HG02981 (cell line): Measurements from ENCODE around the gene NR2C2.
"Not testable (repeated sequence)": the region's sequence is repeated elsewhere in the genome, so short reads cannot be mapped to it uniquely, and the experiment has no call there.

Source experiments
- ATAC-seq: cut with Tn5 transposase; IDR thresholded peaks from one replicate; pipeline ENCODE4 v1.9.1; 2021; ENCODE audit warnings: mild to moderate bottlenecking, moderate library complexity; ENCODE audit not compliant: unreplicated experiment

The NR2C2 gene

DNA sequence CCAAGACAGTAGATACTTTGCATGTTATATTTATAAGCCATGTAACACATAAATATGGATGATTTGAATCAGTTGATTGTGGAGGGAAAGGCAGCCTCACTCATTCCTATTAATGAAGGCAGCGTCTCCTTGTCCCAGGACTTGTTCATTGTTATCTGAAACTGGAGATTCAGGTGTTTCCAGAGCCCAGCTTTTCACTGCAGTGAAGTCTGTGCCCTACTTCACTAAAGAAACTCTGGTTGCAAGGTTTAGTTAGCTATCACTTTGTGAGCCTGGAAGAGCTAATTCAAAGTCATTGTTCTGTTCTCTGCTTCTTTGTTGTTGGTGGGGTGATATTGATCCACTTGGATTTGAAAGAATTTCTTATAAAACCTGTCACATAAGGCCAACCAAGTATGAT is 9.8 kb downstream of the NR2C2 start:
- no peak for ATAC-seq

DNA sequence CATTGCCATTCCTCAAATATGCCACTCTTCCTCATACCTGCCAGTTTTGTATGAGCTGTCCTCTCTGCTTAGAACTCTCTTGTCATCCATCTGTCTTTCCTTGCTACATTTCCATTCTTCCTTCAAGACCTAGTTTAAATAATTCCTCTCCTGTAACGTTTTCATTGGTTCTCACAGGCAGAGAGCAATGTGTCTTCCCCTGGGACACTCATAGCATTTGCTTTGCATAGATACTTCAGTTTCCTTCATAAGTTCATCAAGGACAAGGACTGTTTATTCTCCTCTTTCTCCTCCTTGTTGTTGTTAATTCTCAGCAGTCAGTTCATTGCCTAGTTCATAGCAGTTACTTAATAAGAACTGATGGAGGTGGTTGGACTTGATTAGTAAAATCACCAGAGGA is 10.5 kb downstream of the NR2C2 start:
- no peak for ATAC-seq

DNA sequence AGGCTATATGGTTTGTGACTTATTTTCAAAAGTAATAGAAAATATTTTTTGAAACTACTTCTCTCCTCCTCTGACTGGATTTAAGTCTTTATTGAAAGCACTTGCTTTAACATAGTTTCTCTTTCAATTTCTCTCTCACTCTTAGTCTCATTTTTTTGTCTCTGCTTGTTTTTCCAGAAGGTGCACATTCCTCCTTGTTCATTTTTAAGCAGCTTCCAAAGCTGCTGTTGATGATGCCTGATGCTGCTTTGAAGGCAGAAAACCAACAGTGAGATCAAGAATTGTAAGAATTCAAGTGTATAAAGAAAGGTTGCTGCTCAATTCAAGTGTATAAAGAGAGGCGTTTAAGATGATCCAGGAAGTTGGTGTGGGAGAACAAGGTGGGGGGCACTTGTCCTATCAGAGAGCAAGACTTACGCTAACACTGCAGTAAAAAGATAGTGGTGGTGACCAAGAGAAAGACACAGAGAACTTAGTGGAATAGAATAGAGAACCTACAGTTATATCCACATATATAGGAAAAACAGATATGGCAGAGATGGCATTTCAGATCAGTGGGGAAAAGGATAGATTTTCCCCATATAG is 12.1 kb downstream of the NR2C2 start:
- ATAC-seq: no peak

DNA sequence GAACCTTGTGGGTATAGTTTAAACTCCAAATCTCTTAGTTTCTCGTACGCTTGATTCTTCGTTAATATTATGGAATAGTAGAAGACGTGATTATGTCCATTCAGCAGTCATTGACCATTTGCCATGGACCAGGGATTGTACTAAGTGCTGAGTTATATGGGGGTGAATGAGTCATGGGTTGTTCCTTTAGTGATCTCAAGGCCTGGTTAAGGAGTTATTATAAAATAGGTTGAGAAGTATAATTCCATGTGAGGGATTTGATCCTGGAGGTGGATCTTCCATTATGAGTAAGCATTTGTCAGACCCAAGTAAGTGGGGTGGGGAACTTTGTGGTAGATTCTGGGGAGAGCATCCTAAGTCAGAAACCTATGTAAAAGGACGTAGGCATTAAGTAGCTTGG is 15.4 kb downstream of the NR2C2 start:
- ATAC-seq: no peak

DNA sequence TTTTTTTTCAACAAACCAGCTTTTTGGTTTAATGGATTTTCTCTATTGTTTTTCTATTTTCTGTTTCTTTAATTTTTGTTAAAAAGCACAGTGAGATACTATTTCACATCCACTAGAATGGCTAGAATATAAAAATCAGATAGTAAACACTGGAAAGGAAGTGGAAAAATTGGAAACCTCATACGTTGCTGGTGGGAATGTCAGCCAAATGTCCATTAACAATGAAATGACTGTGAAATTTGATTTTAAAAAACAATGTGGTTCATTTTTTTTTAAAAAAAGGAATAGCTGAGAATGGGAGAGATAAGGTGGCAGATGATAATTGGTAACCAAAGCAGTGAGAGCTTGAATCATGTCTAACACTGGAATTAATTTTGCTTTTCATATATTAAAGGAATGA is 19.9 kb downstream of the NR2C2 start:
- ATAC-seq: no peak

DNA sequence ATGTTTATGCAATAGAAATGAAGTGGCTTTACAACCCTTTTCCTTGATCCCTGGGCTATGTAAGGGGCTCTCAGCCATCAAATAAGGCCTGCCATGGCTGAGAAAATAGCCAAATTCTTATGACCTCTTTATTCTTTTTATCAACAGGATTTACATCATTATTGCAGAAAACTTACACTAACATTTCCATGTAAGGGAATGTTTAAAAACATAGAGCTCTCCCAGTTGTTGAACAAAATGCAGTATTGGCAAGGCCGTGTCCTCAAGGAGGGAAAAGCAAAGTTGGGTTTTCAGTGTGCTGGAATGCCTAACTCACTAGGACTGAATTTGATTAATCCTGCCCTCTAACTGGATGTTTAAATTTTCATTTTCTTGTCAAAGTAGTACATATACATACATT is 22.3 kb downstream of the NR2C2 start:
- no peak for ATAC-seq

DNA sequence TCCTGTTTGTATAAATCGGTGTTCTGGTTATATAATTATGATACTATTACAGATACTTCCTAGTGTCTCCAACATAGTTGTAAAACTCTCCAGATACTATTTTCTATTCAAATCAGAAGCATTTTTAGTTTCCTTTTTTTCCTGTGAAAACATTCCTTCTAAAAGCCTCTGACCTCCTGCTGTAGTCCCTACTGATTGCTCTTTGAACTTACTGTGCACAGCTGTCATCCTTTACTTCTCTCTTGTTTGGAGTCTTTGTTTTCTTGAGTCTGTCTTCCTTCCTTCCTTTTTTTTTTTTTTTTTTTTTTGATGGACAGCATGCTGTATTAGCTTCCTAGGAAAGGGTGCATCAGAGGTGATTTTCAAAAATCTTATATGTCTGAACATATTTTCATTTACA is 28.9 kb downstream of the NR2C2 start:
- no peak for ATAC-seq

DNA sequence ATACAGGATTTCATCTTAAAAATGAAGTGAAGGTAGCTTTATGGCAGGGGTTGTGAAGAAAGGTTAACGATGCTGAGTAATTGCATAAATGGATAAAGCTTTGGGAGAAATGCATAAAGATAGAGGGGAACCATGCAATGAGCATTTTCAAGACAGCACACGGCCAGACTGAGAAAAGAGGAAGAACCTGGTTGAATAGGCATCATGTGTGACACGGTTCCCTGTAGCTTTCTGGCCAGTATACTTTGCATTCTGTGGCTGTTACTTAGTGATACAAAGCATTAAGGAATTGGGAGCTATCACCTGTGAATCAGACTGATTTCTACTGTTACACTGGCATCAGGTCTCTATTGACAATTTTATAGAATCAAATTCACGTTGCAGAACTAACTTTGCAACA is 33.3 kb downstream of the NR2C2 start:
- peak; percentile 73 for ATAC-seq

DNA sequence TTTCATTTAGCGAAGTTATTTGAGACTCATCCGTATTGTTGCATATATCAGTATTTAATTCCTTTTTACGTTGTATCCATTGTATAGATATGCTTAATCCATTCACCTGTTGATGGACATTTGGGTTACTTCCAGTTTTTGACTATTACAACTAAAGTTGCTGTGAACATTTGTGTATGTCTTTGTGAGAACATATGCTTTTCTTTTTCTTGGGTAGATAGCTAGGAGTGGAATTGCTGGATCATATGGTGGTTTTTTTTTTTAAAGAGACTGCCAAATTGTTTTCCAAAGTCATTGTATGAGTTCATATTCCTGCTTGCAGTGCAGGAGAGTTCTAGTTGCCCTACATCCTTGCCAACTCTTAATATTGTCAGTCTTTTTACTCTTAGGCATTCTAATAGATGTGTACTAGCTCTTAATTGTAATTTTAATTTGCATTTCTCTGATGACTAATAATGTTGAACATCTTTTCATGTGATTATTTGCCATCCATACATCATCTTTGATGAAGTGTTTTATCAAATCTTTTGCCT is 37.3 kb downstream of the NR2C2 start:
- ATAC-seq: no peak

DNA sequence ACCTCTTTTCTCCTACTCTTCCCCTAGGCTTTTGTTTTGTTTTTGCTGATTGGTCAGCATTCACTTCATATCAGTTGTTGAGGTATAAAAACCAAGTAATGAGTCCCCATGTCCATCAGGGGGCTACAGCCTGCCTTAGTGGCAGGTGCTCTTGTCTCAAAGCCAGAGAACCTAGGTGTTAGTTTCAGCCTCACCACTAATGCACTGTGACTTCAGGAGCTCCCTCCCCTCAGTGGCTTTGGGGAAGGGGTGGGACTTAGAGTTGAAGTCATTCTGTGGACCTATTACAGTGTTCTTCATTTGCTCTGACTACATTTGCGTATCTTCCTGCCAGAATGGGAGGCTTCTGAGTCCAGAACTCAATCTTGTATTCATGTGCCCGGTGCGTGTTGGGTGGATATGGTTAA is 41.6 kb downstream of the NR2C2 start:
- peak; percentile 100 for ATAC-seq

DNA sequence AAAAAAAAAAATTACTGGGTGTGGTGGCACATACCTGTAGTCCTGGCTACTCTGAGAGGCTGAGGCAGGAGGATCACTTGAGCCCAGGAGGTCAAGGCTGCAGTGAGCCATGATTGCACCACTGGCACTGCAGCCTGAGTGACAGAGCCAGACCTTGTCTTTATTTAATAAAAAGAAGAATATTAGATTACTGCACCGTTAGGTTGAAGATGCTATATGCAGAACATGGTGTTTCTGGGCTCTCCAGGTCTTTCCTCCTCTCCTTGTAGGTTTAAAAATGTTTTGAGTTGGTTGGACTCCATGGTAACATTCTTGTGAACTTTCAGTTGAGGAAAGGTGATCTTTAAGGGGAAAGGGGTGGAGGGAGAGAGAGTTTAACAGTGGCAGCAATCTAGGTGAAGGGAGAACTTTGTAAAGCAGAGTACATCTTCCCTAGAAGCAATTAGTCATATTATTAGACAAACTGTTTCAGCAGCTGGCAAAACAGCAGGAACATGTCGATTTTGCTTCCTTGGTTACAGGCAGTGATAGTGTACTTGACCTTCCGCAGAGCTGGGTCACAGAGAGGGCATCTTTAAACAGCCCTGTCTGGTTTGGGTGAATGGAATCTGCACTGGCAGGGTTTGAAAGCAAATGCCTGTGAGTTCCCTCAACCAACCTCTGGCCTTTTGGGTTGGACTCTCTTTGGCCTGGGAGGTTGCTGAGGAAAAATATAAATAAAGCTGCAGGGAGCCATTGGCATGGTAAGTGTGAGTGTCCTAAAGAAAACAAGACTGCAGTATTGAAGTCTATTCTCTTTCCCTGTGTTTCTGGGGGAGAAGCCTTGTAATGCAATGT is 42.8 kb downstream of the NR2C2 start:
- no peak for ATAC-seq

DNA sequence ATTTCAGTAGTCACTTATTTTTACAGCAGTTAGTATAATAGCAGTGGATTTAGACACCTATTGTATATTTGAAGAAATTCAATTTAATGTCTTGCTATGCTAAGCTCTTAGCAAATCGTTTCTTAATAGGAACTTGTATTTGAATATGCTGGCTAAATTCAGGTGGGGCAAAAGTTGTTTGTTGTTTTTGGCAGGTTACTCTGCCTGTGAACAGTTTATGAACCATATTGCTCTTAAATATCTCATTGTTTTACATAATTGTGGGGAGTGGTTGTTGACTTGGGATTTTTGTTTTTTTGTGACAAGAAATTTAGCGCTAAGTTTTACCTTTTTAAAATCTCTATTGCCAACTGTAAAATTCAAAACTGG is 43.4 kb downstream of the NR2C2 start:
- no peak for ATAC-seq

DNA sequence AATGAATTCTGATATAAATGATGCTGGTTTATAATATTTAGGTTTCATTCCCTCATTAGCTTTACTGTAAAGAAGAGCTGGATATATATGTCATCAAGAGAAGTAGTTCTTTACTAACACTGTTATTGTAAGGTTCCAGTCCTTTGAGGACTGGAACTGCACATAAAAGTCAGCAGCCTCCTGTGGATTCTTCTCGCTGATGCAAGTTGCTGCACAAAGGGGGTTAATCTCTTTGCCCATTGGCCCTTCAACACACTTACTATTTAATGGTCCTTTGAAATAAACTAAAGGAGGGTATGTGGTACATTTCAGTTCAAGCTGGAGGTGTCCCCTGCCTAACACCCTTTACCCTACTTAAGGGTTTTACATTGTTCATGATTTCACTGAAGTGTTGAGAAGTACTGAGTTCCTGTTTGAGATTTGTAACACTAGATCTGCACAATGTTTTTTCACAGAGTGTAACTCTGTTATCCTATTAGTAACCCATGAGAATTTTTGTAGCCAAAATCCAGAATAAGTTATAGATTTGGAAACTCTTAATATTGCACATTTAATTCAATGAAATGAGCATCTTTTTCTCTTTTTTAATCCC is 43.9 kb downstream of the NR2C2 start:
- no peak for ATAC-seq

DNA sequence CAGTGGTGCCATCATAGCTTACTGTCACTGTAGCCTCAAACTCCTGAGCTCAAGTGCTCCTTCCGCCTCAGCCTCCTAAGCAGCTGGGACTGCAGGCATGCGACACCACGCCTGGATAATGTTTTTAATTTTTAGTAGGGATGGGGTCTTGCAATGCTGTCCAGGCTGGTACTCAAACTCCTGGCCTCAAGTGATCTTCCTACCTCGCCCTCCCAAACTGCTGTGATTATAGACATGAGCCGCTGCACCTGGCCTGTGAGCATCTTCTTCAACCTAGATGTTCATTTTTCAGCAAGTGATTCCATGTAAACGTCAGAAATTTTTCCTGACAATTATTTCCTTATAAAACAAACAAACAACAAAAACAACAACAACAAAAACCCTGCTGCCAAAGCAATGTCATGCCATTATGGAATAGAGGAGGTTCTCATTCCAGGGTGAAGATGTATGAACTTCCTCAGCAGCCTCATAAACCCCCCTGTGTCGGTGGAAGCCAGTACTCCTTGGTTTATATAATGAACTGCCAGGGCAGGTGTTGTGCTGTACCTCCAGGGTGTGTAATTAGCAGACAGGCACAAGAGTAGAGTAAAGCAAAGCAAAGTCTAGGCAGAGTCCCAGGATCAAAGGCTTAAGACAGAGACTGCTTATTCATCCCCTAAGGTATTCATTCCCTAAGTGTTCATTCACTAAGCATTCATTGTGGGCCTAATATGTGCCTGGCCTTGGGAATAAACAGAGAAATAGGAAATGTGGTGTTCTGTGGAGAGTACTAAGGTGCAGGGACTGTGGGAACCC is 44.6 kb downstream of the NR2C2 start:
- no peak for ATAC-seq

DNA sequence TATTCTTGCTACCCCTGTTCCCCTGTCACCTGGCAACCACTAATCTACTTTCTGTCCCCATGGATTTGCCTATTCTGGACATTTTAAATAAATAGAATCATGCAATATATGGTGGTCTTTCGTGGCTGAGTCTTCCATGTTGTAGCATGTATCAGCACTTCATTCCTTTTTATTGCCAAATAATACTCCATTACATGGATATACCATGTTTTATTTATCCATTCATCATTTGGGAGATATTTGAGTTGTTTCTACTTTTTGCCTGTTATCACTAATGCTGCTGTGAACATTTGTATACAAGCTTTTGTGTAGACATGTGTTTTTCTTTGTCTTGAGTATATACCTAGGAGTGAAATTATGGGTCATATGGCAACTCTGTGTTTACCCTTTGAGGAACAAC is 50.6 kb downstream of the NR2C2 start:
- ATAC-seq: no peak

DNA sequence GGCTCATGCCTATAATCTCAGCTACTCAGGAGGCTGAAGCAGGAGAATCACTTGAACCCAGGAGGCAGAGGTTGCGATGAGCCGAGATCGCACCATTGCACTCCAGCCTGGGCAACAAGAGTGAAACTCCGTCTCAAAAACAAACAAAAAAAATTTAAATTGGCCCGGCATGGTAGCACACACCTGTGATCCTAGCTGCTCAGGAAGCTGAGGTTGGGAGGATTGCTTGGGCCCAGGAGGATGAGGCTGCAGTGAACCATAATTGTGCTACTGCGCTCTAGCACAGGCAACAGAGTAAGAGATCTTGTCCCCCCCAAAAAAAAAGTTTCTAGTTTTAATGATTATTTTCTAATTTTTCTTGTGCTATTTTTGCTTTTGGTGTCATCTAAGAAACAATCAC is 51.8 kb downstream of the NR2C2 start:
- ATAC-seq: not testable (repeated sequence)

DNA sequence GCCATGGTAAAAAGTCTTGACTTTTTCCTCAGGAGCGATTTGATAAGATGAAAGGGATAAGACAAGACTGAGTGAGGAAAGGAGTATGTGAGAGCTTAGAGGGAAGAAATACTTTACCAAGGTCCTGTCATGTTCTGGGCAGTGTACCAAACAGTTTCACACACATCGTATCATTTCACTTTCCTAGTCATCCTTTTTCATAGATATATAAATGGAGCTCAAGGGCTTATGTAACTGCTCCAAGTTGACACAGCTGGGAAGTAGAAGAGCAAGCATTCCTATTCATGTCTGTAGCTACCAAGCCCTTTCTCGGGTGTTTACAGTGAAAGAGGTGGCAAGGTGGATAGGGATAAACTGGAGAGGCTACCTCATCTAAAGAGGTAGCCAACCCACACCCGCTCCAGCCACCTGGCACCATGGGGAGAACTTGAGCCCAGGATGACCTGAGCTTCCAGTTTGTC is 60.3 kb downstream of the NR2C2 start:
- no peak for ATAC-seq

DNA sequence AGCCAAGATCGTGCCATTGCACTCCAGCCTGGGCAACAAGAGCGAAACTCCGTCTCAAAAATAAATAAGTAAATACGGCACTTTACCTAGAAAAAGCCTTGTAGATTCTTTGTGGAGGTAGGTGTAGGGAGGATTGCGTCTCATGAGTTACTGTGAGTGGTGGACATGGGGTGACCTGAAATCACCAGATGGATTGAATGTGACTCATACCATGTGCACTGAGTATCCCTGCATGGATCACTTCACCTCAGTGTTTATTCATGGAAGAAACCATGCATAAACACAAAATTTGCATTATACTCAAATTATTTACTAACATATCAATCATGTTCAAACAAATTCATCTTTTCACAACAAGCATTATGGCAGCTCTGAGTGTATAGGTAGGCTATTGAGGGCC is 61.8 kb downstream of the NR2C2 start:
- ATAC-seq: no peak

DNA sequence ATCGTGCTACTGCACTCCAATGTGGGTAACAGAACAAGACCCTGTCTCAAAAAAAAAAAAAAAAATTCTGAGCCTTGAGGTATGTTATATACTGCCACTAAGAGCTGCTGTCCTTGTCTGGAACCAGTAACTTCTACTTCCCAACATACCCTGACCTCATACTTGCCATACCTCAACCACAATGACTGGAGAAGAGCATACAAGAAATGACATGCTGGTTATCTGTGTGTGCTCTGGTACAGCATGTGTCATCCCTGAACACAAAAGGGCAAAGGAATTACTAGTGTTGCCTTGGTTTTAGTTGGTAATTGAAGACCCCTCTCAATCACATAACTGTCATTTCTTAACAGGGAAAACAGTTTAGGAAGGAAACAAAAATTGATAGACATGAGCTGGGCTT is 63.3 kb downstream of the NR2C2 start:
- ATAC-seq: no peak

DNA sequence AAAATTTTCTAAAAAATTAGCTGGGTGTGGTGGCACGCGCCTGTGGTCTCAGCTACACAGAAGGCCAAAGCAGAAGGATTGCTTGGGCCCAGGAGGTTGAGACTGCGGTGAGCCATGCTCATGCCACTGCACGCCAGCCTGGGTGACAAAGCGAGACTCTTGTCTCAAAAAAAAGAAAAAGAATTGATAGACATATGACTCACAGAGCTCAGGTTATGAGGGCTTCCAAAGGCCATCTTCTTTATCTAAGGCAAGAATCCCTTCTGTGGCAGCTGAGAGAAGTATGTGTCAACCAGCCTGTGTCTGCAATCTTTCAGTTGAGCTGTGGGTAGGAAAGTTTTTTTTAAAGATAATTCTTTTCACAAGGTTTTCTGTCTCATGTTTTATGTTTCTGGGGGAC is 63.8 kb downstream of the NR2C2 start:
- ATAC-seq: no peak

DNA sequence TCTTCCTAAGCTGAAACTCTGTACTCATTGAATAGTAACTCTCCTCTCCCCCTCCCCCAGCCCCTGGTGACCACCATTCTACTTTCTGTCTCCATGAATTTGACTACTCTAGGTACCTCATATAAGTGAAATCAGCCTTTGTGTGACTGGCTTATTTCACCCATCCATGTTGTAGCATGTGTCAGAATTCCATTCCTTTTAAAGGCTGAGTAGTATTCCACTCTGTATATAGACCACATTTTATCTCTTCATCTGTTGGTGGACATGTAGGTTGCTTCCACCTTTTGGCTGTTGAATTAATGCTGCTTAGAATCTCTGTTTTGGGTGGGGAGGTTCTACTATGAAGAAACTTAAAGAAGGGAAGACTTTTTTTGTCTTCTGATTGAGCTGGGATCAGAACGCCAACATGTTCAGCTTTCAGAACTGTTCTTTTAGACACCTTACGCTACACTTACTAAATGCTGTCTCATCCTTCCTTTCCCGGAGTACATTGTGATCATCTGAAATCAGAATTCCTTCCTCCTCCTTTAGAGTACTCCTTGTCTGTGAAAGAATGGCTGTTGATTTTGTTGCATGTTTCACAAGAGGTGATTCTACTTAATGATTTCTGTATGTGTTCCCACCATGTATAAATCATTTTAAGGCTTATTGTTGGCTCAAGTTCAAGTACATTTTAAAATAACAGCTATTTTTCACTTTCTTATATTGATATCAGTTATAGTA is 67.4 kb downstream of the NR2C2 start:
- ATAC-seq: no peak
